GM03348 (cell line): ENCODE data around the gene WNK2.

ENCODE experiments used
- DNase-seq: peaks from one replicate; pipeline ENCODE4 v3.0.0; 2012; ENCODE audit warnings: low spot score

The WNK2 gene

DNA sequence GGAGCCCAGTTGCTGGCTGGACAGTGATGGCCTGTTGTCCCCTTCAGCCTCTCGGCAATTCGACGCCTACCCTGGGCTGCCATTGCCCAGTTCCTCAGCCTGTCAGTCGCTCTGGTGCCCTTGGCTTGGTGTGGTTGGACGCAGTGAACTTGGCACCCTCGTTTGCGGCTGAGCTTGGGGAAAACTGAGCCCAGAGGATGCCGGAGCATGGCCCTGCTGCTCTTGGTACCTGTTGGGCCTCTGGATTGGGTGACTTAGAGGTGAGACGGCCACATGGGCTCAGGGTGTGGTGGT is 16.5 kb downstream of the WNK2 start:
- no peak for DNase-seq

DNA sequence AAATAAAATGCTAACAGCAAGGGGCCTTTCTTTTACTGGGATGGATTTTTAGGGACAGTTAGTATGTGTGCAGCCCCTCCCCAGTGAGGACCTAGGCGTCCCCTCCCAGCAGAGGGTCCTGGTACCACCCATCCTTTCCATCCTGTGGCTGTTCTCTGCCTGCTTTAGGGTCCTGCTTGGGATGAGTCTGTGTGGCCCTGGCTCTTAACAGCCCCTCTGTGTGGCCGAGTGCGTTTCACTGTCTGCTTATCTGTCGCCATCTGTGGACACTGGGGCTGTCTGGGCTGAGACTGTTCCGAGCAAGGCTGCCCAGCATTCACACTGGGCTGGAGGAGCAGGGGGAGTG is 17.0 kb downstream of the WNK2 start:
- DNase-seq: no peak

DNA sequence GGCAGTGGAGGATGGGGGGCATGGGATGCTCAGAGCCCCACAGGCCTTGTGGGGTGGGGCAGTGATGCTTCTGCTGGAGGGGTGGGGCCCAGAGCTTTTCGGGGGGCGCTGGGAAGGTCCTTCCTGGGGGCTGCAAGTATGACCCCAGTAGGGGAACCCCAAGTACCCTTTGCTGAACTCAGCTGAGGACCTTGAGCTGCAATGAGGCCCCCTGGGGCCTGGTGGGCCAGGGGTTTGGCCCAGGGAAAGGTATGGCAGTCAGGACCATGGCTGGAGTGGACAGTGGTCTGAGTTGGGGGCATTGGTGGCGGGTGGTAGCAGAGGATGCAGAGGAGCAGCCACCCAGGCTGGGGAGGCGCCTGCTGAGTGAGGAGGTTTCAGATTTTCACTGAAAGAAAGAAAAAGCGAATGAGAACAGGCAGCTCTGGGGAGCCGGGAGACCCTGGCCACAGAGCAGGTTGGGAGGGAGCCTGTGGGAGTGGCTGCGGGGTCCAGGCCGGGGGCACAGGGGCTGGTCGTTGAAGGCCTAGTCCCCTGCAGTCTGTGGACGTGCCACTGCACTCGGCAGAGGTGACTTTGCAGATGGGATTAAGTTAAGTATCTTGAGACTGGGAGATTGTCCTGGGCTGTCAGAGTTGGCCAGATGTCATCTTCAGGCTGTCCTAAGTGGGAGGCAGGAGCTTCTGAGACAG is 19.2 kb downstream of the WNK2 start:
- no peak for DNase-seq

DNA sequence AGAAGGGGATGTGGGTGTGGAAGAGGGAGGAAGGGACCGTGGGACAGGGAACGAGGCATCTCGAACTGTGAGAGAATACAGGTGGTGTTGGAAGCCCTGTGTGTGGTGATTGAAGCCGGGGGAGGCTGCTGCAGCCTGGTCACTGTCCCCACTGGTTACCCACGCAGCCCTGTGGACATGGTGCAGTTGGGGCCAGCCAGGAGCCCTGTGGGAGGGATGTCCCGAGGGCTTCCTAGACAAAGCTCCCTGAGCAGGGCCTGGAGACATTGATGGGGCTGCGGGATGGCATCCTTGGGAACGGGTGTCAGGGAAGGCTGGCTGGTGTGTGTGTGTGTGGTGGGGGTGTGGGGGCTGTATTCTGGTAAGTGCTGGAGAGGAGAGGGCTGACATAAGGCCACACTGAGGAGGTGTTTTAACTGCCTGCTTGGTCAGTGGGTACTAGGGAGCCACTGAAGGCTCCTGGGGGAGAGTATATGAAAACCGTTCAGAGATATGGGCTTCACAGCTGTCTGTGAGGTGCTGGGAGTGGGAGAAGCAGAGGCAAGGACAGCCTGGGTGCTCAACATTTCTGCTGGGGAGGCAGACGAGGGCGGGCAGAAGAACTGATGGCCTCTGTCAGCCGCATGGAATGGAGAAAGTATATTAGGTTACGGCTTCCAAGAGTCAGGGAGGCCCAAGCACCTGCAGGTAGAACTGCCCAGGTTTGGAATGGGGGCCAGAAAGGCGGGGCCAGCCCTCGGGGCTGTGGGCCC is 20.0 kb downstream of the WNK2 start:
- DNase-seq: no peak

DNA sequence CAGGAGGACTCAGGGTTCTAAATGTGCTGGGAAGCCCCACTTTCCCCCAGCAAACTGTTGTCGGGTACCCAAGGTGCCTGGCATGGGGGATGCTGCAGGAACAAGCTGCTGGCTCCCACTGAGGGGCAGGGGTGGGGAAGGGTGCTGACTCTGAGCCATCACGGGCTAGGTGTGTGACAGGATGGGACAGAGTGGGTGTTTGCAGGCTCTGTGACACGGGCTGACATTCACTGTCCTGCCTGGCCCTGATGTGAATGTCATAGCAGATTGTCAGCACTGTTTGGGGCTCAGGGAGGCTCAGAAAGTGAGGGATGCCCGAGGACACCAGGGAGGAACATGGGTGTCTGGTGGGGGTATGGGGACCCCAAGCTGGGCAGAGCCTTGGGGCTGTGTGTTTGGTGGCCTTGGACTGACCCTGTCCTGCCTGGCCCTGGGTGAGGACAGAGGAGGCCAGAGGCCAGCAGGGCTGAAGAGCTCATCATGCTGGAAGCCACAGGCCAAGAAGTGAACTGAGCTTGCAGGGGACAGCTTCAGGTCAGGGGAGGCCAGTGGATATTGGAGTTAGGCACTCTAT is 20.6 kb downstream of the WNK2 start:
- no peak for DNase-seq

DNA sequence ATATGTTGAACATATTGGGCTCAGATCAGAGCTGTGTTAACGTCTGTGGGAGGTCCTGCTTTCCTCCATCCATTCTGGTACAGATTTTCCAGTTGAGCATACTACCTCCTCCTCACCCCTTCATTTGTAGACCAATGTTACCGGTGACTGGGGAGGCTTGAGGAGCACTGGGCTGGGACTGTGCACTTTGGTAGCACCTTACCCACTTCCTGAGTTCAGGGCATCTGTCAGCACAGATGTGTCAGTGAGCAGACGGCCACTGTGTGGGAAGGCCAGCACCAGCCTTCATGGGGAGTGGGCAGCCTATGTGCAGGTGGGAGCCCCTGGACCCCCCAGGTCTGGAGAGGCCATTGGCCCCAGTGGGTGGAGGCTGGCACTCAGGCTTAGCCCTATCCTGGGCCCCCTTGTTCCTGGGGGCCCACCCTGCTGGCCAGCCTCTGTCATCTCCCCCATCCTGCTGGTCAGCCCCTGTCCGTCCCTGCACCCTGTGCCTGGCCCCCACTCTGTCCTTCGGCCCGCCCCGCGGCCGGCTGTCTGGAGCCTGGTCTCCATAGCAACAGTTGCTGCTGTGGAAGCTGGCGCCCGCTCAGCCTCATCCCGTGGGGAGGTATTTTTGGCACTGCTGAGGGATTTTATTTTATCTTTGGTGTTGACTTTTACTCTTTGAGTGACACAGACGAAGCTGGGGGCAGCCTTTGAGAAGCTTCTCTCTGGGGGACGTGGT is 21.3 kb downstream of the WNK2 start:
- DNase-seq: no peak

DNA sequence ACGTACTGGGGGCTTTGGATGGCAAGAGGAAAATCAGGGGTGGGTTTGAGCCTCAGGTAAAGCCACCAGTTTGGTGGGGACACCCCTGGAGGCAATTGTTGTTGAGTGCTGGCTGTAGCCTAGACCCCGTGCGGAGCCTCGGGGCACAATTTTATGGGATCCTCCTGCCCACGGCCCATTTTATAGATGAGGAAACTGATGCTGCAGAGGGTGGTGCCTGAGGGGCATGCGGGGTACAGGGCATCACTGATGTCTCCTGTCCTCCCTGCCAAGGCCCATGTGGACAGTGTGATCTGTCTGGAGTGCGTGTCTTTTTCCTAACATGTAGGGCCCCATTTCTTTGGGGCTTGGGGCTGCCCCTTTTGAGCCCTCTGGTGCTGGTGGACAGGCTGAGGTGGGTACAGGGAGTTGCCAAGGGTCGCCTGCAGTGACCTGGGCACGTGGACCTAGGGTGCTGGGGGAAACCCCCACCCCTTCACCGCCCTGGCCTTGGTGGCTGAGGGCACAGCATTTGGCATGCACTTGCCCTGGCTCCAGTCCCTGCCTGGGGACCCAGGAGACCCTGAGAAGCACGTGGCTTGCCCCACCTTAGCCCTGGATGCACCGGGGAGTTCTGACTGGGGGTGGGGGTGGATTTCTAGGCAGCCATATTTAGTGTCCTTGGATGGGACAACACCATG is 22.1 kb downstream of the WNK2 start:
- no peak for DNase-seq

DNA sequence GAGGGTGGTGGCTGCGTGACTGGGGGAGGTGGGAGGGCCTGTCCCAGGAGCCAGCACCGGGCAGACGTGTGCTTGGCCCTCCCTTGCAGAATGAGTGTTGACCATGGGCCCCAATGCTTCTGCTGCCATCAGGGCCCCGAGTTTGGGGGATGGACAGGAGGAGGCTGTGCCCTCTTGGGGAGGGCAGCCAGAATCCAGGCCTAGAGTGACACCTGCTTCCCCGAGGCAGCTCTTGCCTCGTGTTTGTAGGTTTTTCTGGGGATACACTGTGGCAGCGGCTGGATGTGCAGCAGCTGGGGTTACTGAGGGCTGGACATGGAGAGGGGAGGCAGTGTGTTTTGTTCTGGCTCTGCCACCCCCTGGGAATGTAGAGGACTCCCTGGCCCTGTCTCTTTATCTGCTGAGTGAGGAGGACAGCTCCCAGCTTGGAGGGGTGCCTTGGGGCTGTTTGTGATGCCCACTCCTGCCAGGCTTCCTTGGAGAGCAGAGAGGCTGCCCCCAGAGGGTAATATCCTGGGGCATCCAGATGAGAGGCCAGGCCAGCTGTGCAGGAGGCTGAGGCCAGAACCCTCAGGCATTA is 22.7 kb downstream of the WNK2 start:
- DNase-seq: no peak

DNA sequence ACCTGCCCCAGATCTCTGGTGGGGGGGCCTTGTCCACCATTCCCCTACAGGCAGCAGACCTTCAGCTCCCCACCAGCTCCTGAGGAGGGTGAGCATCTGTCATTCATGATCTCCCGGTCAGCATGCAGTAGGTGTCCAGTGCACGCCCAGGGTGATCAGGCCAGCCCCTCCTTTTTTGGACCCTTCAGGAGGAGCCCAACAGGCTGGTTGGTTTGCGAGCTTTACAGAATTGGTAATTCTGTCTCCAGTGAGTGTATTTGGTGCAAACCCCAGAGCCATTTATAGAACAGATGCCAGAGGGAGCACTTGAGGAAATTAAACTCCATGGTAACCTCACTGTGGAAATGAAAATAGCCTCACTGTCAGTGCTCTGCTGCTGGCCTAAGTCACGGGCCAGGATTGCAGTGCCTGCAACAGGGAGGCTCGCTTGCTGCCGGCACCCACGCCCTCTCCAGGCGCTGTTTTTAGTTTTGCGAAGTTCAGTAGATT is 23.4 kb downstream of the WNK2 start:
- peak; percentile 85 for DNase-seq

DNA sequence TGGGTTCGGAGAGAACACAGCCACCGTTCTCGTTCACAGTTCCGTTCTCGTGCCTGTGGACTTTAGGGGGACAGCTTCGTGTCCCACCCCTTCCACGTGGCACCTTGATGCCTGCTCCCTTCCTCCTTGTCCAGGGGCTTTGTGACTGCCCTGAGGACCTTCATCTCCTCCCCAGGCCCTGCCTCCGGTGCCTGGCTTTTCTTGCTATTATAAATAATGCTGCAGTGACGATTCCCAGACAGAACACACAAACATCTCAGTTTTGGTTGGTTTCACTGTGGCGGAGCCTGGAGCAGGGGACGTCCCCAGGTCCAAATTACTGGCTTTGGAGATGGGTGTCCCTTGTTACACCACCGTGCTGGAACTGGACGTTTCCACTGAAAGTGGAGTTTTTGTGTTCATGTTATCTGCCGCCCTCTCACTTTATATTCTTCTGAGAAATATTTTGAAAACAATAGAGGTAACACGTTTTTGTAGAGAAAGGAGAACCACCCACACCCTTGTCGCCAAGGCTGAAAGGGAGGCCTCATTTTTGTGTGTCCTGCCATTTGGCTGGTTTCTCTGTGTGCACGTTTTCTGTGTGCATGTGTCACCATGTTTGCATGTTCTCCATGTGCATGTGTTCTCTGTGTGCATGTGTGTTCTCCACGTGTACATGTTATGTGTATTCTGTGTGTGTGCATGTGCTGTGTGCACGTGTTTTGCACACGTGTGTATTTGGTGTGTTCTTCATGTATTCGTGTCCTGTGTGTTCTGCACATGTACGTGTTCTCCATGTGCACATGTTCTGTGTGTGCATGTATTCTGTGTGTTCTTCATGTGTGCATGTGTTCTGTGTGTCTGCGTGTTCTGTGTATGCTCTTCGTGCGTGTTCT is 24.2 kb downstream of the WNK2 start:
- no peak for DNase-seq

DNA sequence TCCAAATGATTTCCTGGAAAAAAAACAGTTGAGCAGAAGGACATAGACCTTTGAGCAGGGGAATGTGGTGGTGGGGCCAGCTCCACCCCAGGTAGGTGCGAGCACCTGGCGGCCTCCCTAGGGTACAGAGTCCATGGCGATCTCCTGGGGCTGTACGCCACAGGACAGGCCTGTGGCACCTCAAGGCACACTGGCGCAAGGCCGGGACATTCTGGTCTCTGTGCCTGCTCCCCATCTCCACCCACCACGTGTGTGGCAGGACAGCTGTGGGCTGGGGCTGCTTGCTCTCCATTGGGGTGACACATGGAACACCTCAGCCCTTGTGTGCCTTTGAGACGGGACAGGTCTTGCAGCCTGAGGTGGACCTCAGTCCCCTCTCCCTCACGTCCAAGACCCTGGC is 25.2 kb downstream of the WNK2 start:
- no peak for DNase-seq

DNA sequence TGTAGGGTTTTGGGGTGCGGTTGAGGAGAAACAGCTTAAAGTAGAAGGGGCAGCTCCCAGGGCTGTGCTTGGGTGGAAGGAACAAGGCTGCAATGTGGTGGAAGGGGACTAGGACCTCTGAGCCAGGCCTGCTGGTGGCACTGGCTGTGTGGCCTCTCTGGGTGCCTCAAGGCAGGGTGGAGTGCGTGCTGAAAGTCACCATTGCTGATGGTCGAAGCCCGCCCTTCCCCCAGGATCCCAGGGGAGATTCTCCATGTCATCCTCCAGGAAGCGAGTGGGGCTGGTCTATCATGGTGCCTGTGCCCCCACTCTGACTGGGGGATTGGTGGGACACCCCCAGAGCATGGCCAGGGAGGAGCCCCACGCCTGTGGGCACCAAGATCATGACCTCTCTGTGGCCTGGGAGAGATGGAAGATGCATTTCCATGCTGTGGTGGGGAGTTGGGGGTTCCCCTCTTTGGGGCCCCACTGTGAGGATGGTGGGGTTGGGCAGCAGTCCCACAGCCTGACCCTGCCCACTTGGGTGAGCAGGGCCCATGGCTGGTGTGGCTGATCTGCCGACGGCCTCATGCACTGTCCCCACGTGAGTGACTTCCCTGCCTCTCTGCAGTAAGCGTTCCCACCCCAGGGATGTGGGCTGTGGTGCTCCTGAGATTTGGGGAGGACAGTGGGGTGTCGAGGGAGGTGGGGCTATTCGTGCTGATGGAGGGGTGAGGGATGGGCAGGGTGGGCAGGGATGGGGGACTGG is 25.8 kb downstream of the WNK2 start:
- no peak for DNase-seq

DNA sequence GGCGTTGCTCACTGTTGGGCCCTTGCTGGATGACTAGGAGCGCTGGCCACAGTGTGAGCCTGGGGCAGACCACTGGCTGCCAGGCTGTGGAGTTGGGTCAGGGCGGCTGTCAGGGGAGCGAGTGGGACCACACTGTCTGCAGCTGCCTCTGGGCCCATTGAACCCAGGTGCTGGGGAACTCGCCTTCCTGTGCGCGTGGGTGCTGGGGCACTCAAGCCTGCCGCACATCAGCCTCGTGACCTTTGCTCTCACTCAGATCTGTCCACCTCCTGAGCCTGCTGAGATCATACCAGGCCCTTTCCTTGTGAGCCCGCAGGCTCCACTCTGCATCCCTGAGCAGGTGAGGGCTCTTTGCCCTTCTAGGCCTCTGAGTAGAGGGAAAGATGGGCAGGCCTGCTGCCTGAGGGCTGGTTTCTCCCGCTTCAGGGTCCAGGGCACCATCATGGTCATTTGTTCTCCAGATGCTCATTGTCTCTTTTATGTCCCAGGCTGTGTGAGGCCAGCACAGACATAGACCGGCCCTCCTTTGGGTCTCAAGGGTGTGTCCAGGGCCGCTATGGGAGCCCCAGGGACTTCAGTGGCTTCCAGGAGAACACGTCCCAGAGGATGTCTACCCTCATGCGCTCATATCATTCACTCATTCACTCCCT is 26.5 kb downstream of the WNK2 start:
- no peak for DNase-seq

DNA sequence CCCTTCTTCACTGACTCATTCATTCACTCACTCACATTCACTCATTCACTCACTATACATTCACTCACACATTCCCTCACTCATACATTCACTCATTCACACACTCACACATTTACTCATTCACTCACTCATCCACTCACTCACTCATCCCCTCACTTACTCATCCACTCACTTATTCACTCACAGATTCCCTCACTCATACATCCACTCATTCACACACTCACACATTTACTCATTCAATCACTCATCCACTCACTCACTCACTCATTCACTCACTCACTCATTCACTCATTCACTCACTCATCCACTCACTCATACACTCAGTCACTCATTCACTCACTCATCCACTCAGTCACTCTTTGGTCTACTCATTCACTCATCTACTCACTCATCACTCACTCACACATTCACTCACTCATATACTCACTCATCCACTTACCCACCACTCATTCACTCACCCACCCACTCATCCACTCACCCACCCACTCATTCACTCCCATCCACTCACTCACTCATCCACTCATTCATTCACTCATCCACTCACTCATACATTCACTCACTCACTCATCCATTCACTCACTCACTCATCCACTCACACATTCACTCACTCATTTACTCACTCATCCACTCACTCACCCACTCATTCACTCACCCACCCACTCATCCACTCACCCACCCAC is 27.2 kb downstream of the WNK2 start:
- DNase-seq: no peak

DNA sequence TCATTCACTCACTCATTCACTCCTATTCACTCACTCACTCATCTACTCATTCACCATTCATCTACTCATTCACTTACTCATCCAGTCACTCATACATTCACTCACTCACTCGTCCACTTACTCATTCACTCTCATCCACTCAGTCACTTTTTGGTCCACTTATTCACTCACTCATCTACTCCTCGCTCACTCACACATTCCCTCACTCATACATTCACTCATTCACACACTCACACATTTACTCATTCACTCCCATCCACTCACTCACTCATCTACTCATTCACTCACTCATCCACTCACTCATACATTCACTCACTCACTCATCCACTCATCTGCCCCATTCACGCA is 27.7 kb downstream of the WNK2 start:
- no peak for DNase-seq

DNA sequence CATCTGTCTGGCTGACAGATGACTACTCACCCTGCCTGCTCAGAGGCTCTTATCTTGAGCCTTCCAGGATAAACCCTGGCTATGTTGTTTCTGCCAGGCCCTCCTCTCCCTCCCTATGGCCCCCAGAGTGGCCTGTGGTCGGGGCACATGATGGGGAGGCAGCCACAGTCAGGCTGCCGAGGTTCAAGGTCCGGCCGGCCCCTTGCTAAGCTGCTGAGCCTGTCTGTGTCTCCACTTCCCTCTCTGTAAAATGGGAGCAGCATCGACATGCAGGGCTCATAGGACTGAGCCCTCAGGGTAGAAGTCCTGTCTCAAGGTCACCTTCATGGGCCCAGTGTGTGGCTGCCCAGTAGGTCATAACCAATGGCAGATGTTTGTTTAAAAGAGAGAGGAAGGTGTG is 28.5 kb downstream of the WNK2 start:
- no peak for DNase-seq

DNA sequence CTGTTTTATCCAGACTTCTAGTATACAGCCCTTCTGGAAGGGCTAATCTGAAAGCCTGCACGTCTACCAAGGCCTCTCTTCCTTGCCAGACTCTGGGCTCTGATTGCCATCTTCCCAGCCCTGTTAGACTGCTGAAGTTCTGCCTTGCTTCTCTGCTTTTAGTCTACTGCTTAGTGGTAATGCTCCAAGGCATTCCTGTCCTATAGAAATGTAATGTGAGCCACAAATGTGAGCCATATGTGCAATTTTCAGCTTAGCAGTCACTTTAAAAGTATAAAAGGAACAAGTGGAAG is 32.1 kb downstream of the WNK2 start:
- DNase-seq: no peak

DNA sequence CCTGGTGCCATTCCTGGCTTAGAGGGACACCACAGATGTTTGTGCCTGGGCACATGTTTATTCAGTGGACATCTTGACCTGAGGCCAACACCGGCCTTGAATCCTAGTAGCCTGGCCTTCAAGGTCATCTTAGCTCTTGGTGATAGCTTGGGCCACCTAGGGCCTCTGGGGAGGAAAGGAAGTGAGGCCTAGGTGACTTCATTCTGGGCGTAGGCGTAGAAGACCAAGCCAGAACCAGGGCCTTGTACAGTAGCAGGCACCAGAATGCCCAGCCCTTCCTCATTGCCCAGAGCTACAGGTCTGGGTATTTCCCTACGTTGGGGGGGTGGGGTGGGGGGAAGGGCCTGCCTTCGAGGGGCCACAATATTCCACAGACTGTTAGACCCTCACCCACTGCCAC is 33.8 kb downstream of the WNK2 start:
- DNase-seq: no peak

DNA sequence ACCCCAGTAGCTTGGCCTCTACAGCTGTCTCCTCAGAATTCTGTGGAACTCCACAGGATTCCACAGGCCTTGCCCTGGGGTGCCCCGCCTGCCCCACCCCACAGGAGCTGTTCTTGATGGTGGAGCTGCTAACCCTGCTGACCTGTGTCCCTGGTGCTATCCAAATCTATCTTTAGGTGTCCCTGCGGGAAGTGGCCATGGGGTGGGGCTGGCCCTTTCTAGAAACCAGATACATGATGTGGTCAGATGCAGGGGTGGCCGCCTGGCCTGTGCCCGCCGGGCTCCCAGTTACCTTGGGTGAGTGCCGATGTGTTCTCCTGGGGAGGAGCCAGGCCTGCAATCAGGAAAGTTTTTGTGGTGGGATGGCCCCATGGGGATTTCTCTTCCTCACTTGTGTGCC is 34.2 kb downstream of the WNK2 start:
- DNase-seq: no peak
